GM06990 (cell line): Measurements from ENCODE around the gene UNC13B.

Source experiments
- DNase-seq: peaks from one replicate; pipeline ENCODE4 v3.0.0-alpha.2; 2011; ENCODE audit not compliant: insufficient read length; ENCODE audit errors: extremely low read depth
- H3K27me3 ChIP-seq: replicated peaks from 2 replicates; pipeline ENCODE4 v1.6.0; 2011; ENCODE audit warnings: low read length; ENCODE audit not compliant: control insufficient read depth, insufficient read depth
- H3K36me3 ChIP-seq: 2 replicates; pipeline ENCODE4 v1.5.1; 2011; ENCODE audit warnings: low read length; ENCODE audit not compliant: control insufficient read depth, insufficient read depth
- H3K4me3 ChIP-seq: replicated peaks from 2 replicates; pipeline ENCODE4 v1.5.1; 2011; ENCODE audit warnings: low read depth, mild to moderate bottlenecking, control low read depth, low read length
- CTCF ChIP-seq: IDR thresholded peaks from 2 replicates; pipeline ENCODE4 v1.5.1; 2011; ENCODE audit warnings: low read length, control low read depth, mild to moderate bottlenecking, inconsistent platforms; ENCODE audit not compliant: insufficient read depth, poor library complexity, severe bottlenecking

Gene UNC13B

GRCh38 chr9:35395706-35396101, 233.9 kb downstream of the UNC13B start:
- Histone ChIP-seq H3K4me3 (no peak overlapping the region), H3K27me3 (no peaks in the 10 kb centered on the region), H3K36me3 (no peaks in the 10 kb centered on the region; the same call in none of the 2 replicates)
- TF ChIP-seq CTCF = no peak
- no peak for DNase-seq

- Histone ChIP-seq H3K36me3 (no peaks in the 10 kb centered on the region; the same call in none of the 2 replicates), H3K4me3 (no peak overlapping the region), H3K27me3 (no peaks in the 10 kb centered on the region)
- no peak for TF ChIP-seq CTCF
- no peak for DNase-seq
Measured at GRCh38 chr9:35396560-35397215, 234.9 kb downstream of the UNC13B start.

- no peak overlapping the region for H3K4me3 ChIP-seq
- no peaks in the 10 kb centered on the region; the same call in none of the 2 replicates for H3K36me3 ChIP-seq
- no peak for DNase-seq
Measured at GRCh38 chr9:35397216-35397698, 235.4 kb downstream of the UNC13B start.

GRCh38 chr9:35397923-35398322, 236.1 kb downstream of the UNC13B start:
- Histone ChIP-seq H3K36me3 (no peaks in the 10 kb centered on the region; the same call in none of the 2 replicates), H3K27me3 (no peaks in the 10 kb centered on the region), H3K4me3 (no peak overlapping the region)
- no peak for DNase-seq
- no peak for TF ChIP-seq CTCF

More at GRCh38 chr9:35397216-35397698, 235.4 kb downstream of the UNC13B start:
- TF ChIP-seq CTCF = no peak
- no peaks in the 10 kb centered on the region for H3K27me3 ChIP-seq

- no peak overlapping the region for H3K4me3 ChIP-seq
Measured at GRCh38 chr9:35398651-35399335, 237.0 kb downstream of the UNC13B start.

More at GRCh38 chr9:35398651-35399335, 237.0 kb downstream of the UNC13B start:
- Histone ChIP-seq H3K36me3 (peaks cover 2% of the 10 kb centered on the region), H3K27me3 (no peaks in the 10 kb centered on the region)
- no peak for DNase-seq
- no peak for TF ChIP-seq CTCF
